NCI-H1436 treated with DMSO at 0.1 percent for 48 hours (cell line): Measurements from ENCODE around the gene GOLGA8J.
"Not testable (repeated sequence)": the region's sequence is repeated elsewhere in the genome, so short reads cannot be mapped to it uniquely, and the experiment has no call there.

ENCODE experiments used
- DNase-seq: peaks from one replicate; lab custom pipeline; 2025; lab: John Stamatoyannopoulos, UW

The GOLGA8J gene, protein sequence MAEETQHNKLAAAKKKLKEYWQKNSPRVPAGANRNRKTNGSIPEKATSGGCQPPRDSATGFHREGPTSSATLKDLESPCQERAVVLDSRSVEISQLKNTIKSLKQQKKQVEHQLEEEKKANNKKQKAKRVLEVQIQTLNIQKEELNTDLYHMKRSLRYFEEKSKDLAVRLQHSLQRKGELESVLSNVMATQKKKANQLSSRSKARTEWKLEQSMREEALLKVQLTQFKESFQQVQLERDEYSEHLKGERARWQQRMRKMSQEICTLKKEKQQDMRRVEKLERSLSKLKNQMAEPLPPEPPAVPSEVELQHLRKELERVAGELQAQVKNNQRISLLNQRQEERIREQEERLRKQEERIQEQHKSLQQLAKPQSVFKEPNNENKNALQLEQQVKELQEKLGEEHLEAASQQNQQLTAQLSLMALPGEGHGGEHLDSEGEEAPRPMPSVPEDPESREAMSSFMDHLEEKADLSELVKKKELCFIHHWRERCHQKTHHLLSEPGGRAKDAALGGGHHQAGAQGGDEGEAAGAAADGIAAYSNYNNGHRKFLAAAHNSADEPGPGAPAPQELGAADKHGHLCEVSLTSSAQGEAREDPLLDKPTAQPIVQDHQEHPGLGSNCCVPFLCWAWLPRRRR

DNA sequence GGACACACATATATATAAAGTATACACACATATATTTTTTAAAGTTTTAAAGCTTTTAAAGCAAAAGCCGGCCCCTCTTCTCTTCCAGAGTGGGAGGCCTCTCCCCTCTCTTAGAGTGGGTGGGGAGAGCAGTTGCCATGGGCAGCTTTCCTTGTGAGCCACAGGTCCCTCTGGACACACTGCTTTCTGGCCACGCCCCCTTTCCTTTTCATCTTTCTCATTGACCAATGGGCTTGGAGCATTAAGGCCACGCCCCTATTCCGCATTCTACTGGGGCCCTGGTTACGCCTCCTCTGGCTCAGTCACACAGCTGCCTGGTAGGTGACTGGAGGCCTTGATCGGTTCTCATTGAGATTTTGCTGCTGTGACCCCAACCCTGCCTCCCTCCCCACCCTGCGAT lies at the start of gene GOLGA8J:
Gene GOLGA8J (plus strand): TSS at position 301 of the 400 bp plus-strand sequence. CDS start 98 bp downstream, at position 399.
- DNase-seq = not testable (repeated sequence)

DNA sequence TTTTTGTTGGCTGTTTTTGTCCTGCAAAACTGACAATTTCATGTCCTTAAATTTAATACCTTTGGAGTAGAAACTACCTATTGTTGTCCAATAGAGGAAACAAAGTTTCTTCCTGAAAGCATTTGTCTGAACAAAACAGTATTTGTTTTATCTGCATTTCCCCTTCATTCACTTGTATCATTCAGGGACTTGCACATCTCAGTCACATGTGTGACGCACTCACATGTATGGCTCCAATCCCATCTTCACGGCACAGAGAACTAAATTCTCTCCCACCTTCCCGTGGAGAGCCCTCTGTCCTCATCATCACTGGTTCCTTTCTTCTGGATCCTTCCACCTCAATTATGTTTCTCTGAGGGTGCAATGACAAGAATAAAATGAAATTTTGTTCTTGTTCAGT lies 49.5 kb upstream of the GOLGA8J start:
- DNase-seq = no peak

GRCh38 chr15:30033763-30034162 lies 49.0 kb upstream of the GOLGA8J start:
- no peak for DNase-seq

GRCh38 chr15:30036036-30036703 lies 46.6 kb upstream of the GOLGA8J start:
- DNase-seq = no peak

- no peak for DNase-seq
These were observed 43.9 kb upstream of the GOLGA8J start for GRCh38 chr15:30038667-30039523.

DNA sequence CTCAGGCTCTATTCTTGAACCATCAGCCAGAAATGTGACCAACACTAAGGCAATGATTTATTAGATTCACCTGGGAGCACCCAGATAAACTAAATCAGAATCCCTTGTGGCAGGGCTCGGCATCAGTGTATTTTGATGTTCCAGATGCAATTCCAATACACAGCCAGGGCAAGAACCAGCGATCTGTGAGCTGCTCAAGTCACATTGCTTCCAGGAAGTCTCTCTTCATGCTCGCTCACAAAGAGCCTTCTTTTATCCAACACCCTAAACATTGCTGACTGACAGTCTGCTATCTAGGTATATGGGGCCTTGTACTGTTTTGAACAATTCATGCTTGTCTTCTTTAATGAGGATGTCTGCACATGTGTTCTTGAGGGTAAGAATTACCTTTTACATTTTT lies 40.9 kb upstream of the GOLGA8J start:
- no peak for DNase-seq

DNA sequence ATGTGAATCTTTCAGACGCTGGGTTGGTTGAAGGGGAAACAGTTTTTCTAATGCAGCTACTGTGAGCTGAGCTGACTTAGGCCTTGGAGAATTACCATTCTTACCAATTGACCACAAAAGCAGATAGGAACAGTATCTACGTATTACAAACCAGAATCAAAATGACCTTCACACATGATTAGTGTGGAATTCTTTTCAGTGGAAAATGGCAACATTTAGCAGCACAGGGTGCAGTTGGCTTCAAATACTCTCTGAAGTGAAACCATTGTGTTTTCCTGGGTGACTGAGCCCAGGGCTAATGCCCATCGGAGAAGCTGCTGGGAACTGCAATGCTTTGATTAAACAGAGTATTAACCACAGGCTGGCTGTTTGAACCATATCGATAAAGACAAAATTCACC lies 40.2 kb upstream of the GOLGA8J start:
- DNase-seq = no peak

- DNase-seq = no peak
These were observed 39.5 kb upstream of the GOLGA8J start for GRCh38 chr15:30043211-30043655.

DNA sequence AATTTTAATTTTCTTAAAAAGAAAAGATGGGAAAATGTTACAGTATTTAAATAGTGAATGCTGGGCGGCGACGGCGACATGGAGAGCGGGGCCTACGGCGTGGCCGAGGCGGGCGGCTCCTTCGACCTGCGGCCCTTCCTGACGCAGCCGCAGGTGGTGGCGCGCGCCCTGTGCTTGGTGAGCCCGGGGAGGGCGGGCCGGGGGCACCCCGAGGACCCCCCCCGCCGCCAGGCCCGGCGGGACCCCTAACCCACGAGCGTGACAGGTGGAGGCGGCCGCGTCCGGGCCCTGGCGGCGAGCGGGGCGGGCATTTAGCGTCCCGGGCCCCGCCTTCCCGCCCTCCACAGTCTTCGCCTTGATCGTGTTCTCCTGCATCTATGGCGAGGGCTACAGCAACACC lies 38.4 kb upstream of the GOLGA8J start:
- DNase-seq = no peak

DNA sequence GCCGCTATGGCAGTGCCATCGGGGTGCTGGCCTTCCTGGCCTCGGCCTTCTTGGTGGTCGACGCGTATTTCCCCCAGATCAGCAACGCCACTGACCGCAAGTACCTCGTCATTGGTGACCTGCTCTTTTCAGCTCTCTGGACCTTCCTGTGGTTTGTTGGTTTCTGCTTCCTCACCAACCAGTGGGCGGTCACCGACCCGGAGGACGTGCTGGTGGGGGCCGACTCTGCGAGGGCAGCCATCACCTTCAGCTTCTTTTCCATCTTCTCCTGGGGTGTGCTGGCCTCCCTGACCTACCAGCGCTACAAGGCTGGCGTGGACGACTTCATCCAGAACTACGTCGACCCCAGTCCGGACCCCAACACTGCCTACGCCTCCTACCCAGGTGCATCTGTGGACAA lies 37.9 kb upstream of the GOLGA8J start:
- DNase-seq = not testable (repeated sequence)

DNA sequence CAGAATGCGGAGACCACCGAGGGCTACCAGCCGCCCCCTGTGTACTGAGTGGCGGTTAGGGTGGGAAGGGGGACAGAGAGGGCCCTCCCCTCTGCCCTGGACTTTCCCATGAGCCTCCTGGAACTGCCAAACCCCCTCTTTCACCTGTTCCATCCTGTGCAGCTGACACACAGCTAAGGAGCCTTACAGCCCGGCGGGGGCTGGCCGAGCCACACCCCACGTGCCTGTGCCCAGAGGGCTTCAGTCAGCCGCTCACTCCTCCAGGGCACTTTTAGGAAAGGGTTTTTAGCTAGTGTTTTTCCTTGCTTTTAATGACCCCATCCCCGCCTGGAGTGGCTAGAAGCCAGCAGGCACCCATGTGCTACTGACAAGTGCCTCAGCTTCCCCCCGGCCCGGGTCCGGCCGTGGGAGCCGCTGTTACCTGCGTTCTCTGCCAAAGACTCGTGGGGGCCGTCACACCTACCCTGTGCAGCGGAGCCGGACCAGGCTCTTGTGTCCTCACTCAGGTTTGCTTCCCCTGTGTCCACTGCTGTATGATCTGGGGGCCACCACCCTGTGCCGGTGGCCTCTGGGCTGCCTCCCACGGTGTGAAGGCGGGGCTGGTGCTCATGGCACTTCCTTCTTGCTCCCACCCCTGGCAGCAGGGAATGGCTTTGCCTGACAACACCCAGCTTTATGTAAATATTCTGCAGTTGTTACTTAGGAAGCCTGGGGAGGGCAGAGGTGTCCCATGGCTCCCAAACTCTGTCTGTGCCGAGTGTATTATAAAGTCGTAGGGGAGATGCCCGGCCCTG lies 37.3 kb upstream of the GOLGA8J start:
- not testable (repeated sequence) for DNase-seq

DNA sequence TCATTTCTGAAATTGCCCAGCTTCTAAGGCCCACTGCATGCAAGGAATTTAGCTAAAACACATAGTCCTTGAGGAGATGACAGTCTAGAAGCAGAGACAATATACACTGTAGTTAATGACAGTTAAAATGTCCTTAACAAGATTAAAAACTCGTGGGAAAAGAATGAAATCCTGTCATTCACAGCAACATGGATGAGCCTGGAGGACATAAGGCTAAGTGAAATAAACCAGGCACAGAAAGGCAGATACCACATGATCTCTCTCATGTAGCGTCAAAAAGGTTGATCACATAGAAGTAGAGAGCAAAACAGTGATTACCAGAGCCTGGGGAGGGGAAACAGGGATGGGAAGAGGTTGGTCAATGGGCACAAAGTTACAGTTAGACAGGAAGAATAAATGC lies 36.3 kb upstream of the GOLGA8J start:
- DNase-seq = no peak

- no peak for DNase-seq
These were observed 27.2 kb upstream of the GOLGA8J start for GRCh38 chr15:30055604-30056003.

DNA sequence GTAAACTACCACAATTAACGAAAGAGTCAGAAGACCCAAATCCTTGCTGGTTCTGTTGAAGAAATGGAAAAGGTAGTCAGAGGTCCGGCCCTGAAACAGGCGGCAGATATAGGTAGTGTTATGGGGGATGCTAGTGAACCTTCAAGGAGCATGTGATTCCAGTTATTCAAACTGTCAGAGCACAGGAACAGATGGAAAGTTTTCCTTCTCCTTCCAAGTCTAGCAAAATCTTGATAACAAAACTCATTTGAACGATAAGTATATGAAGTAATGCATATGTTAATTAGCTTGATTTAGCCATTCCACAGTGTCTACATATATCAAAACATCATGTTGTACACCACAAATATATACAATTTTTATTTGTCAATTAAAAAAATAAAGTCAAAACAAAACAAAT lies 26.6 kb upstream of the GOLGA8J start:
- no peak for DNase-seq

DNA sequence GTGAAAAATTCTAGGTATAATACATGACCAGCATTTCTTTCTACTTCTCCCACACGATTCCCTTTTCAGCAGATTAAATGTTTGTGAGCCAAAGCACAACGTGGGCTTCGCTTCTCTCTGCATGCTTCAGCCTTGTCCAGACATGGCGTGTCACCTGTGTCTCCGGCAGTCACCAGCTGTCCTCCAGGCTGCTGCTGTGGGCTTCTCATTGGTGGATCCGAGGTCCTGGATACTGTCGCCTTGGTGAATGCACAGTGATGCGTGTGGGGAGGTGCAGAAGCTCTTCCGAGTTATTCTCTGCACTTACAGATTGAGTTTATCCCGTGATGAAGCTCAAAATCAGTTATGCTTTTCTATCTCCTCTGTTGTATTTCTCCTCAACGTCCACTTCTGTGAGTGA lies 23.0 kb upstream of the GOLGA8J start:
- DNase-seq = no peak

DNA sequence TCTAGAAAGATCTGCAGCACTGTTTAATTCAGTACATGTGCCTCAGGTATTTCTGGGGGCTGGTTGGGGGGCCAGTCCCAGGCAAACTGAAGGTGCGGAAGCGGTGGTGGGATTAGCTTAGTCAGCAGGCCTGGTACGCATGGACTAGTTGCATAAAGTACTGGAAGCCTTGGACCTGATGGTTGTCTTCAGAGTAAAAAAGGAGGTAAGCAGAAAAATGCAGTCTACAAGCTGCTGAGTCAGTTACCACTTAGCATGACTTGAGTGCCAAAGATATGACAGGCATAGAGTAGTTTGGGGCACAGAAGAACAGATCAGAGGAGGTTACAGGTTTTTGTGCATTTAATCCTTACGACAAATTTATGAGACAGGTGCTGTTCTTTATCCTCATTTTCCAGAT lies 19.9 kb upstream of the GOLGA8J start:
- no peak for DNase-seq

- DNase-seq = no peak
These were observed 18.8 kb upstream of the GOLGA8J start for GRCh38 chr15:30063835-30064546.

- DNase-seq = no peak
These were observed 17.5 kb upstream of the GOLGA8J start for GRCh38 chr15:30065025-30065801.

DNA sequence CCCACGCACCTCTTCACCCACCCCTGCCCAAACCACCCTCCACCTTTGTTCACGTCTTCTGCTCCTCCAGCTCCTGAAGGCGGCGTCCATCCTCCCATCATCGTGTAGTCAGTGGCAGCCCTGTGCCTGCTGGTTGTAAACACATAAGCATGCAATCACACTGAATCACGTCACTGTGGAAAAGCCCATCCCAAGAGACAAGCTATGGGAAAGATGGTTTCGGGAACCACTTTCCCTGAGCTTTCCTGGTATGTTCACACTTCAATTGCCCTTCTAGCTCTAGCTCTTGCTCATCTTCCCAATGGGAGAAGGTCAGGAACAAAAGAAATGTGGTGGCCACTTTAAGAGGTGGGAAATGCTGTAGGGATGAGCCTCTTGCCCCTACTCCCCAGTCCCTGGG lies 14.4 kb upstream of the GOLGA8J start:
- DNase-seq = no peak

DNA sequence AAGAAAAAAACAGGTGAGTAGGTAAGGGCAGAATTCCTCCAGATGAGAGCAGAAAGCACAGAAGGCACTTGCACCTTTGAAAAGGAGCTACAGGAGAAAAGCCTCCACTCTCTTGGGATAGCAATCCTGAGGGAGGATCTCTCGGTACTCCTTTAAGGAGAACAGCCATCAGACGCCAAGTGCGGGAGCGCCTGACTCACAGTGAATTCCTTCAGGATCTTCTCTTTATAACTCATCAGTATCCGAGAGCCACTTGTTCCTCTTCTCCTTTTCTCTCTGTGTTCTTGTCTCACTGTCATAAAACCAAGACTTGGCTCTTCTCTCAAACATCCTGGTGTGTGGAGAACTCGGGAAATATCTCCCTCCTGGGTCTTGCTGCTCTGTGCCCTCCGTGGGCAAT lies 10.1 kb upstream of the GOLGA8J start:
- DNase-seq = no peak
